KMS-11 (cell line): ENCODE measurements around the gene NKRF.

Experiments
- H2AFZ ChIP-seq: fragments of 200-600 bp; sonication (generic); 2 replicates; pipeline ENCODE4 v1.6.1; 2016; ENCODE audit warnings: antibody characterized with exemption, mixed run types, low read depth
- H3K27ac ChIP-seq: fragments of 200-600 bp; sonication (generic); 2 replicates; pipeline ENCODE4 v1.6.1; 2016; ENCODE audit warnings: mild to moderate bottlenecking, mixed run types
- H3K27me3 ChIP-seq: fragments of 200-600 bp; sonication (generic); 2 replicates; pipeline ENCODE4 v1.6.1; 2017; ENCODE audit warnings: mild to moderate bottlenecking, low read depth, mixed run types, moderate library complexity; ENCODE audit not compliant: insufficient read depth
- H3K36me3 ChIP-seq: fragments of 200-600 bp; sonication (generic); 2 replicates; pipeline ENCODE4 v1.6.1; 2017; ENCODE audit warnings: mild to moderate bottlenecking, mixed run types; ENCODE audit not compliant: insufficient read depth
- H3K4me1 ChIP-seq: fragments of 200-600 bp; sonication (generic); 2 replicates; pipeline ENCODE4 v1.6.1; 2016; ENCODE audit warnings: mild to moderate bottlenecking, low read depth, mixed run types; ENCODE audit not compliant: poor library complexity, severe bottlenecking
- H3K4me2 ChIP-seq: fragments of 200-600 bp; sonication (generic); 2 replicates; pipeline ENCODE4 v1.7.0; 2016; ENCODE audit warnings: mild to moderate bottlenecking, mixed run types
- H3K4me3 ChIP-seq: fragments of 200-600 bp; sonication (generic); IDR thresholded peaks from 2 replicates; pipeline ENCODE4 v1.6.1; 2017; ENCODE audit warnings: low read depth, low read length, mixed read lengths; ENCODE audit not compliant: insufficient read depth
- H3K79me2 ChIP-seq: fragments of 200-600 bp; sonication (generic); 2 replicates; pipeline ENCODE4 v1.6.1; 2016; ENCODE audit warnings: low read depth, mixed run types; ENCODE audit not compliant: insufficient read depth
- H3K9ac ChIP-seq: fragments of 200-600 bp; sonication (generic); 2 replicates; pipeline ENCODE4 v1.6.1; 2016; ENCODE audit warnings: mild to moderate bottlenecking, mixed run types
- H4K20me1 ChIP-seq: fragments of 200-600 bp; sonication (generic); 2 replicates; pipeline ENCODE4 v1.6.1; 2016; ENCODE audit warnings: mild to moderate bottlenecking, mixed run types; ENCODE audit not compliant: insufficient read depth
- TF ChIP-seq, protein P1 (sequence below): fragments of 200-600 bp; sonication (generic); conservative IDR thresholded peaks from 2 replicates; pipeline ENCODE4 v1.6.1; 2017; ENCODE audit warnings: low read depth, mild to moderate bottlenecking, antibody characterized with exemption, low read length, moderate library complexity, mixed read lengths

The NKRF gene

GRCh38 chrX:119573840-119574393, 32.3 kb downstream of the NKRF start:
- H3K36me3 ChIP-seq = no peaks in the 10 kb centered on the region
- H4K20me1 ChIP-seq = no peaks in the 10 kb centered on the region
- H3K27ac ChIP-seq = peak overlapping the region; percentile 63; the same call in 1 of the 2 replicates
- no peaks in the 10 kb centered on the region for H3K27me3 ChIP-seq
- TF ChIP-seq, protein P1, sequence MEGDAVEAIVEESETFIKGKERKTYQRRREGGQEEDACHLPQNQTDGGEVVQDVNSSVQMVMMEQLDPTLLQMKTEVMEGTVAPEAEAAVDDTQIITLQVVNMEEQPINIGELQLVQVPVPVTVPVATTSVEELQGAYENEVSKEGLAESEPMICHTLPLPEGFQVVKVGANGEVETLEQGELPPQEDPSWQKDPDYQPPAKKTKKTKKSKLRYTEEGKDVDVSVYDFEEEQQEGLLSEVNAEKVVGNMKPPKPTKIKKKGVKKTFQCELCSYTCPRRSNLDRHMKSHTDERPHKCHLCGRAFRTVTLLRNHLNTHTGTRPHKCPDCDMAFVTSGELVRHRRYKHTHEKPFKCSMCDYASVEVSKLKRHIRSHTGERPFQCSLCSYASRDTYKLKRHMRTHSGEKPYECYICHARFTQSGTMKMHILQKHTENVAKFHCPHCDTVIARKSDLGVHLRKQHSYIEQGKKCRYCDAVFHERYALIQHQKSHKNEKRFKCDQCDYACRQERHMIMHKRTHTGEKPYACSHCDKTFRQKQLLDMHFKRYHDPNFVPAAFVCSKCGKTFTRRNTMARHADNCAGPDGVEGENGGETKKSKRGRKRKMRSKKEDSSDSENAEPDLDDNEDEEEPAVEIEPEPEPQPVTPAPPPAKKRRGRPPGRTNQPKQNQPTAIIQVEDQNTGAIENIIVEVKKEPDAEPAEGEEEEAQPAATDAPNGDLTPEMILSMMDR = no peak
- peaks cover 19% of the 10 kb centered on the region; the same call in 1 of the 2 replicates for H3K79me2 ChIP-seq
- peak overlapping the region; percentile 75 for H2AFZ ChIP-seq
- H3K4me1 ChIP-seq = peaks cover 16% of the 10 kb centered on the region
- H3K9ac ChIP-seq = peak overlapping the region; percentile 73; the same call in 1 of the 2 replicates
- no peak overlapping the region for H3K4me3 ChIP-seq
- peak overlapping the region; percentile 91 for H3K4me2 ChIP-seq

- peaks cover 19% of the 10 kb centered on the region; the same call in 1 of the 2 replicates for H3K79me2 ChIP-seq
- peak overlapping the region; percentile 91 for H3K4me2 ChIP-seq
- H3K4me3 ChIP-seq = no peak overlapping the region
- no peak overlapping the region for H3K27ac ChIP-seq
- H3K4me1 ChIP-seq = peaks cover 16% of the 10 kb centered on the region
- H3K27me3 ChIP-seq = no peaks in the 10 kb centered on the region
- H4K20me1 ChIP-seq = no peaks in the 10 kb centered on the region
- TF ChIP-seq, protein P1 = no peak
- H3K9ac ChIP-seq = peak overlapping the region; percentile 73; the same call in 1 of the 2 replicates
- peak overlapping the region; percentile 75 for H2AFZ ChIP-seq
- H3K36me3 ChIP-seq = no peaks in the 10 kb centered on the region
Observed at GRCh38 chrX:119573222-119573621, 33.0 kb downstream of the NKRF start.

DNA sequence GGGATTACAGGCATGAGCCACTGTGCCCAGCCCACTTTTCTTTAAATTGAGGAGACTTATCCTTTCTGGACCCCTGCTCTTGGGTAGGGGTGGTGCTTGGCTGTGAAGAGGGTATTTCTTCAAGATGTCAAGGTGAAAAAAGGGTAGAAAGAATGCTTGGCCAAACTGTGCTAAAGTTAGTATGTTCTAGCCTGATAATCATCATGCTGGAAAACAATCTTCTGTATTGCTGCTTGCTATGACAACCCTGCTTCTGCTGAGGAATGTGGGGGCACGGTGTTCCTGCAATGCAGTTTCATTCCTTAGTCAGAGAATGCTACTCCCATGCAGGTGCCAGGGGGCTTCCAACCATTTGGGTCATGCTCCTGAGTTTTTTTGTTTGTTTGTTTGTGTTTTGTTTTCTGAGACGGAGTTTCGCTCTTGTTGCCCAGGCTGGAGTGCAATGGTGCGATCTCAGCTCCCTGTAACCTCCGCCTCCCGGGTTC, 35.8 kb downstream of the NKRF start:
- Histone ChIP-seq H2AFZ (no peak overlapping the region), H3K79me2 (peaks cover 6% of the 10 kb centered on the region; the same call in 1 of the 2 replicates), H3K27ac (no peak overlapping the region), H3K4me2 (no peak overlapping the region), H3K27me3 (no peaks in the 10 kb centered on the region), H3K36me3 (no peaks in the 10 kb centered on the region), H4K20me1 (no peaks in the 10 kb centered on the region), H3K4me1 (peaks cover 8% of the 10 kb centered on the region), H3K4me3 (no peak overlapping the region), H3K9ac (no peak overlapping the region)
- TF ChIP-seq, protein P1 = no peak

GRCh38 chrX:119565107-119565663, 41.0 kb downstream of the NKRF start, which contains the start of gene STEEP1:
Gene STEEP1, minus strand, starts transcription at chrX:119565409. Its CDS starts 54 bp downstream, at chrX:119565355.
- peak within 1 kb of the TSS; percentile 52; the same call in 1 of the 2 replicates for H3K9ac ChIP-seq
- no peak within 1 kb of the TSS for H3K4me3 ChIP-seq
- H3K4me2 ChIP-seq = peak within 1 kb of the TSS; percentile 86
- peak within 1 kb of the TSS; percentile 54 for H2AFZ ChIP-seq
- no peaks in the 10 kb centered on the region for H3K27me3 ChIP-seq
- H3K27ac ChIP-seq = peak within 1 kb of the TSS; percentile 42
- no peaks in the 10 kb centered on the region for H4K20me1 ChIP-seq
- TF ChIP-seq, protein P1 = no peak
- no peaks in the 10 kb centered on the region for H3K4me1 ChIP-seq
- peaks cover 16% of the 10 kb centered on the region; the same call in 1 of the 2 replicates for H3K79me2 ChIP-seq
- no peaks in the 10 kb centered on the region for H3K36me3 ChIP-seq
